GM19193 (cell line): ENCODE measurements around the gene FADS2.

Experiments
- POLR2A ChIP-seq: IDR thresholded peaks from 4 replicates; pipeline ENCODE4 v1.6.1; 2011; ENCODE audit not compliant: insufficient read depth, insufficient read length; ENCODE audit errors: extremely low read depth

FADS2 gene

DNA sequence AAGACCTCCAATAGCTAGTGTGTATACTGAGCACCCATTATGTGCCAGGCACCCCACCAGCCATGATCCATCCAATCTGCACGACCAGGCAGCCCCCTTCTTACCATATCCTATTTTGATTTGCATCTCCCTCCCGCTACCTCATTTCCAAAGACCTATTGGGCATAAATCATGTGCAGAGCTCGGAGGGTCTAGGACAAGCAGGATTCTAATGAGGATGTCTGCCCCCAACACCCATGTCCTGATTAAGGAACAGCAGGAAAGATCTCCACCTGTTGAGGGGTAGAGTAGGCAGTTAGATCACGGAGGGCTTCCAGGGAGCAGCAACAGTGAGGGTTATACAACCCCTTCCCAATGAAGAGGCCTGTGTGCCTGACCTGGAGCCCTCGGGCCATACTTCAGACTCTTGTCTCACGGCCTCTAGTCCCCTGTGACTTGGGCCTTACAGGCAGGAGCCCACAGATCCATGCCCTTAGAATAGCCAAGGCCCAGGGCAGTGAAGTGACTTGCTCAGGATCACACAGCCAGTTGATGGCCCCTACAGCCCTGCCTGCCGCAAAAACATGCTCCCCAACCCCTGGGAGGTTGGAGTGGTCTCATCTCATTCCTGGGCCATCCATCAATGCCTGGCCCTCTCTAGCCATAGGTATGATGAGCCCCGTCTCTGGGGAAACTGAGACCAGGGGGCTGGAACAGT is 85.7 kb downstream of the FADS2 start:
- TF ChIP-seq POLR2A: no peak

DNA sequence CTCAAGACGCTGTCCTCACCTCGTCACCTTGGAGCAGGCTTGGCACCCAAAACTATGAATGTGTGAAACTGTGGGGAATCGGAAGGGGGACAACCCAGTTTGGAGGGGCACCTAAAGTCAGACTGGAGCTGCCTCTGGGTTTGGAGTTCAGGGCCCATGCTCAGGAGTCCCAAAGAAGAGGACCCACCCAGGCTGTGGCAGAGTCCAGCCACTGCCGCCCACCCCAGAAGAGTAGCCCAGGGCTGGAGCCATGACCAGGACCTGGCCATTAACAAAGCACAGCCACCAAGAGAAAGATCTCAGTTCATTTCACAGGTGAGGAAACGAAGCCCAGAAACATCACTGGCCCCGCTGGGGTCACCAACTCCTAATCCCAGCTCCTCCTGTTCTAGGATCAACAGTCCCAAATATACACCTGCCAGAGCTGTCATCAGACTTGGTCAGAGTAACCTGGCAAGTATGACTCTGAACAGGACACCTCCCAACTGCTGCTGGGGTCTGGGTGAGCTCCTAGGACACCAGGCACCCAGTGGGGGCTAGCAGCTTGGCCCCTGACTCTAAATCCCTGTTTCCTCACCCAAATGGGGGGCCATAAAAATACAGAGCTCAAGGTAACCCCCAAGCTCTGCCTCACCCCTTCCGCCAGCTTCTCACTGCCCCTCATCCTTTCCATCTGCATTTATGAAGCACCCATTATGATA is 86.5 kb downstream of the FADS2 start:
- TF ChIP-seq POLR2A: no peak

GRCh38 chr11:61916737-61917333 is 88.7 kb downstream of the FADS2 start:
- TF ChIP-seq POLR2A: no peak
